Germinal center (tissue), 1 donor: ENCODE results near the gene ACTR3.
"Not testable (repeated sequence)": the region's sequence is repeated elsewhere in the genome, so short reads cannot be mapped to it uniquely, and the experiment has no call there.

Experiments
- DNase-seq: peaks from one replicate; pipeline ENCODE4 v3.0.0; 2012; ENCODE audit warnings: mixed read lengths, low spot score

The ACTR3 gene

DNA sequence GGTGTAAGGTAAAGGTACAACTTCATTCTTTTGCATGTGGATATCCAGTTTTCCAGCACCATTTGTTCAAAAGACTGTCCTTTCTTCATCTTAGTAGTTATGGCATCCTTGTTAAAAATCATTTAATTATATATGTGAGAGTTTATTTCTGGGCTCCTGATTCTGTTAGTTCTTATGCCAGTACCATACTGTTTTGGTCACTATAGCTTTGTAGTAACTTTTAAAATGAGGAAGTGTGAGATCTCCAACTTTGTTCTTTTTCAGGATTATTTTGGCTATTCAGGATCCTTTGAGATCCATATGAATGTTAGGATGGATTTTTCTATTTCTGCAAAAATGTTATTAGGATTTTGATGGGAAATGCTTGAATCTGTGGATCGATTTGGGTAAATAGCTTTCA, 16.8 kb downstream of the ACTR3 start:
- DNase-seq = no peak

DNA sequence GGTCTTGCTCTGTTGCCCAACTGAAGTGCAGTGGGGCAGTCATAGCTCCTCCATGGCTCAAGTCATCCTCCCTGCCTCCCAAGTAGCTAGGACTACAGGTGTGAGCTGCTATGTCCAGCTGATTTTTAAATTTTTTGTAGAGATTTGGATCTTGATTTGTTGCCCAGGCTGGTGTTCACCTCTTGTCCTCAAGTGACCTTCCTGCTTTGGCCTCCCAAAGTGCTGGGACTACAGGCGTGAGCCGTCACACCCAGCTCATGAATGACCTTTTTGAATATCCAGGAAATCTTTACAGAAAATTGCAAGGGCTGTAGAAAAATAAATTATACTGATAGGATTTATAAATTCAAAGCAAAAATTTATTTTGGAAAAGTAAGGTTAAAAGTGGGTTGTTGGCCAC, 17.4 kb downstream of the ACTR3 start:
- DNase-seq = no peak

DNA sequence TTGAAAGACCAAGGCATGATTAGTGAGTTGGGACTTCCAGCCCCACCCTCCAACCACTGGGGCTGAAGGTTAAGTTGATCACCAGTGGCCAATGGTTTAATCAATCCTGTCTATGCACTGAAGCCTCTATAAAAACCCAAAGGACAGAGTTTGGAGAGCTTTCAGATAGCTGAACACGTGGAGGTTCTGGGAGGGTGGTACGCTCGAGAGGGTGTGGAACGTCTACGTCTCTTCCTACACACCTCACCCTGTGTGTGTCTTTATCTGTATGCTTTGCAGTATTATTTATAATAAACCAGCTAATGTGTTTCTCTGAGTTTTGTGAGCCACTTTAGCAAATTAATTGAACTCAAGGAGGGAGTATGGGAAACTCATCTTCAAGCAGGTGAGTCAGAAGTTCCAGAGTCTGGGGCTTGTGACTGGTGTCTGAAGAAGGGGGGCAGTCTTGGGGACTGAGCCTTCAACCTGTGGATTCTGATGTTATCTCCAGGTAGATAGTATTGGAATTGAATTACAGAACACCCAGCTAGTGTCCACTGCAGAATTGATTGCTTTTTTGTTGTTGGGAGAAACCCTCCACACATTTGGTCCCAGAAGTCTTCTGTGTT, 20.3 kb downstream of the ACTR3 start:
- DNase-seq = no peak

DNA sequence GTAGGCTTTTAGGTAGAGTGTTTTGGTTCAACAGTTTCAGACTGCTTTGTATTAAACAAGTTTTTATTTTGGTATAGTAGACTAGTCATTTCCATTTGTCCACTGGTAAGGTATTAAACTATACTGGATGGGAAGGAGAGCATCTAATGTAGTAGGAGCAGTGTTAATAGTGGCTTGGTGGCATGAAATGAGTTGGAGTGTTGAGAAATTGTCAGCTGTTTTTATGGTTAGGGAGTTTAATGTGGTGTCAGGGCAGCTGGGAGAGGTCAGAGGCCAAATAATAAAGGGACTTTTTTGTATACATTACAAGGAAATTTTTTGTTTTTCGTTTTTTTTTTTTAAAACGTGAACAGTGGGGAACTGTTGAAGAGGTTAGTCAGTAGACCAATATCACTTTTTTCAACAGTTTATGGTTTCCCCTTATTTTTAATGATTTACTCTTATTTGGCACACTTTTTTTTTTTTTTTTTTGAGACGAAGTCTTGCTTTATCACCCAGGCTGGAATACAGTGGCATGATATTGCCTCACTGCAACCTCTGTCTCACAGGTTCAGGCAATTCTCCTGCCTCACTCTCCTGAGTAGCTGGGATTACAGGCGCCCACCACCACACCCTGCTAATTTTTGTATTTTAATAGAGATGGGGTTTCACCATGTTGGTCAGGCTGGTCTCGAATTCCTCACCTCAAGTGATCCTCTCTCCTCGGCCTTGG, 21.2 kb downstream of the ACTR3 start:
- DNase-seq = no peak

DNA sequence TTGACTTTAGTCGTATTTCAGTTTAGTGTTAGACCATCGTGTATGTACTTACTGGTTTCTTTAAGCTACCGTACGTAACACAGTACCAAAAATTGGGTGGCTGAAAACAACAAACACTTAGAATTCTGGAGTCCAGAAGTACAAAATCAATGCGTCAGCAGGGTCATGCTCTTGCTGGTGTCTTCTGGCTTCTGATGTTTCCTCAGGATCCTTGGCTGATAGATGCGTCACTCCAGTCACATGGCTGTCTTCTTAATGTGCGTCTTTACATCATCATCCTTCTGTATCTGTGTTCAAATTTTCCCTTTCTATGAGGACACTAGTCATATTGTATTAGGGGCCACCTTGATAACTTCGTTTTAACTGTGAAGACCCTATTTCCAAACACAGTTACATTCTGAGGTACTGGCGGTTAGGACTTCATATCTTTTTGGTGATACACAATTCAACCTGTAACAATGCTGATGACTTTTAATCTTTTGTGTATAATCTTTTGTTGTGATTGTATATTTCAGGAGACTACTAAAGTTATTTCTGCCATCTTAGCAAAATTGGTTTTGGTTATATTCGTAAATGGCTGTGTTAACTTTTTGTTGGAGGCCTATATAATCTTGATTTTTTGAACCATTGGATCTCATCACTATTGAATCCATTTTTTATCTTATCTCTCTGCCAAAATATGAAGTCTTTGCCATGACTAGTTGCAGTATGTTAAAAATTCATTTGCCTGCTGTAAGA, 25.4 kb downstream of the ACTR3 start:
- no peak for DNase-seq

DNA sequence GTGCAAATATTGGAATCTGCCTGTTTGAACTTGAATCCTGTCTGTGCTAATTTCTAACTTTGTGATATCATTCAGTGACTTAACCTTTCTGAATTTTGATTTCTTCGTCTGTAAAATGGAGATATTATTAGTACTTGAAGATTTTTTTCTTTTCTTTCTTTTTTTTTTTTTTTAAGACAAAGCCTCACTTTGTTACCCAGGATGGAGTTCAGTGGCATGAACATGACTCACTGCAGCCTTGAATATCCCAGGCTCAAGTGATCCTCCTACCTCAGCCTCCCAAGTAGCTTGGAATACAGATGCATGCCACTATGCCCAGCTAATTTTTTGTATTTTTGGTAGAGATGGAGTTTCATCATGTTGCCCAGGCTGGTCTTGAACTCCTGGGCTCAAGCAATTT, 28.3 kb downstream of the ACTR3 start:
- DNase-seq = no peak

DNA sequence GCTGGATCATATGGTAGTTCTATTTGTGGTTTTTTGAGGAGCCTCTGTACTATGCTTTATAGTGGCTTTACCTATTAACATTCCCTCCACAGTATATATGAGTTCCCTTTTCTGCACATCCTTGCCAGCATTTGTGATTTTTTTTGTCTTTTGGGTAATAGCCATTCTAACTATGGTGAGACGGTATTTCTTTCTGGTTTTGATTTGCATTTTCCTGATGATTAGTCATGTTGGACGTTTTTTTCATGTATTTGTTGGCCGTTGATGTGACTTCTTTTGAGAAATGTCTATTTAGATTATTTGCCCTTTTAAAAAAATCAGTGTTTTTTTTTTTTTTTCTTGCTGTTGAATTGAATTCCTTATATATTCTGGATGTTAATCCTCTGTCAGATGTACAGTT, 31.1 kb downstream of the ACTR3 start:
- no peak for DNase-seq

DNA sequence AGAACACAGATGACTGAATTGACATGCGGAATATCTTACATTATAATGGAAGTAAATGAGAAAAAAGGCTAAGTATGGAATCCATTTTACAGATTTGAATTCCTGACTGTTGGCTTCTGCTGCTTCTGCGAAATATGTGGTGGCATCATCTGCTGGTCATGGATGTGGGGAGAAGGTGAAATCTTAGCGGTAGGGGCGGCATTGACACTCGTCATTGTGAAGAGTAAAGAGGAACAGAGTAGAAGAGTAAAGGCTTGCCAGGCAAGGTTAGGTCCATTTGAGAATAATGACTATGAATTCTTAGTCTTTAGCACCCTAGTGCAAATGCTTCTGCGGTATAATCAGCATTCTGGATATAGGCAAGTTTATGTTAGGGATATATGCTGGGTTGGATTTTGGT, 32.4 kb downstream of the ACTR3 start:
- DNase-seq = no peak

DNA sequence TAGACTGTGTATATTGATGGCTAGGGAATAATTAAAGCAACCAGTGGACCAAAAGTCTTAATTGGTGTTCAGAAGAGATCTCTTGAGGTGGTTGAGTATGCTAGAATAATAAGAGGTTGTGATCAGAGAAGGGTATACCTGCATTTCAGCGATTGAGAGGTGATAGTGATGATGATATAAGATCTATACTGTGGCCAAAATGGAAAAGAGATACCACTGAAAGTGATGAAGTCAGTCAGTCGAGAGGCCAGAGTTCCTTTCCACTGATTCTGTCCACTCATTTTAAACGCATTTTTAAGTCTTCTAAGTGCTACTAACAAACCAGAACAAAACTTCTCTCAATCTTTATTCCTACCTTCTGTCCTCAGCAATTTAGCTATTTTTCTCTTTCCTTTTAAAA, 32.9 kb downstream of the ACTR3 start:
- DNase-seq = no peak

DNA sequence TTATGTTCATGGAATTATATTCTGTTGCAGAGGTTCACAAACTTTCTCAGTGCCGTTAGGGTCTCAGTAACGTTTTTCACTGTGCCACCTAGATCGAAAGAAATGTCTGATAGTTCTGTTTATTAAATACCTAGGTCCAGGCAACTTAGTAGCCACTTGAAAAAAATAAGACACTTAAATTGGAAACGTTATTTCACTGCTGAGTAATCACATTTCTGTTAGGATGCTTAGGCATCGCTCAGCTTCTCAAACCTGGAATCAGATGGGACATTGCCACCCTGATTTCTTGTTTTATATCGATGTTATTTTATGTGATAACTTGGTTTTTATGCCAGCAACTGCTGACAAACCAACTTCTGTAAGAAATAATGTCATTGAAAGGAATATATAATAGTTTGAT, 36.0 kb downstream of the ACTR3 start:
- DNase-seq = no peak

DNA sequence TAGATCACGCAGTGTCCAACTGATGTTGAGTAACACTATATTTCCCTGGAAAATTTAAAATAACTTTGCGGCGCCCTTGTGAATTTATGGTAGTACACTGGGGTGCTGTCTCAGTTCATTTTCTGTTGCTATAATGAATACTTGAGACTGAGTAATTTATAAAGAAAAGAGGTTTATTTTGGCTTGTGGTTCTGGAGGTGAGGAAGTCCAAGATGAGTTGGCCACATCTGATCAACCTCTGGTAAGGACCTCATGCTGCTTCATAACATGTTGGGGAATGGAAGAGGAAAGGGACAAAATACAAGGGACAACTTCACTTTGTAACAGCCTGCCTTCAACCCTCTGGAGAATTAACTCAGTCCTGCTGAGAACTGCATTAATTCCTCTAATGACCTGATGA, 36.4 kb downstream of the ACTR3 start:
- DNase-seq = no peak

DNA sequence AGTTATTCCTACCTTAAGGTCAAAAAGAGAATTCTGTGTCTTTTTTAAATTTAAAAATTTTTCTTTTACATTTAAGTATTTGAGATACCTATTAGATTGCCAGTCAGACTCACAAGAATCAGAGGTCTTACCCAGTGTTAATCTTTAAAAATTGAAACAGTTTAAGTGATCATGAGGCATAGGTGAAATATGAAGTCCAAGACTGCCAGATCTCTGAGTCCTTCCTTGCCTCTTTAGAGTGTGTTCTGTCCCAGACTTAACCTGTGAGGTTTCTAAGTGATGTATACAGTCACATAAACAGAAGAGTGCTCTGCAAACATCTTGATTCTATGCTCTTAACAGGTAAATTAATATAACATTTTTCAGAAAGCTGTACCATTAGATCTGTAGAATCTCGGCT, 40.6 kb downstream of the ACTR3 start:
- DNase-seq = no peak

DNA sequence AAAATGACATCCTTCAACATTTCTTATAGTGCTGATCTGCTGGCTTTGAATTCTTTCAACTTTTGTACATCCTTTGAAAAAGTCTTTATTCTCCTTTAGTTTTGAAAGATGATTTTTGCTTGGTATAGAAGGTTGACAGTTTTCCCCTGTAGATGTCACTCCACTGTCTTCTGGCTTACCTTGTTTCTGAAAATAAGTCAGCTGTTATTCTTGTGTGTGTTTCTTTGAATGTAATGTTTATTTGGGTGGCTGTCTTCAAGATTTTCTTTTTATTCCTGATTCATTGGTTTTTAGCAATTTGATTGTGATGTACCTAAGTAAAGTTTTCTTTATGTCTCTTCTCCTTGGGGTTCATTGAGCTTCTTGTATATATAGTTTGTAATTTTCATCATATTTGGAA, 47.6 kb downstream of the ACTR3 start:
- no peak for DNase-seq

DNA sequence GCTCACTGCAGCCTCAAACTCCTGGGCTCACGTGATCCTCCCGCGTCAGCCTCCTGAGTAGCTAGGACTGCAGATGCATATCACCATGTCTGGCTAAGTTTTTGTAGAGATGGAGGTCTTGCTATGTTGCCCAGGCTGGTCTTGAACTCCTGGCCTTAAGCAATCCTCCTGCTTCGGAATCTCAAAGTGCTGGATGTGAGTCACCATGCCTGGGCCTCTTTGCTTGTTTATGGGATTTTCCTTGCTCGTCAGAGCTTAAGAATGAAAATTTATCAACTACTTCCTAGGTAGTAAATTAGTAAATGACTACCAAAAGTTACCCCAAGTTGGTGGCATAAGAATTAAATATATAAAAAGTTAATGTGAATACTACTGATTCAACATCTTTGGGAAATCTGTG, 51.0 kb downstream of the ACTR3 start:
- DNase-seq = no peak

DNA sequence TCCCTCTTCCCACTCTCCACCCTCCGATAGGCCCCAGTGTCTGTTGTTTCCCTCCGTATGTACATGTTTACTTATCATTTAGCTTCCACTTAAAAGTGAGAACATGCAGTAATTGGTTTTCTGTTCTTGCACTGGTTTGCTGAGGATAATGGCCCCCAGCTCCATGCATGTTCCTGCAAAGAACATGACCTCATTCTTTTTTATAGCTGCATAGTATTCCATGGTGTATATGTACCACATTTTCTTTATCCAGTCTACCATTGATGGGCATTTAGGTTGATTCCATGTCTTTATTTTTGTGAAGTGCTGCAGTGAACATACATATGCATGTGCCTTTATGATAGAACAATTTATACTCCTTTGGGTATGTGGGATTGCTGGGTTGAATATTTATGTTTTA, 55.9 kb downstream of the ACTR3 start:
- DNase-seq = not testable (repeated sequence)

DNA sequence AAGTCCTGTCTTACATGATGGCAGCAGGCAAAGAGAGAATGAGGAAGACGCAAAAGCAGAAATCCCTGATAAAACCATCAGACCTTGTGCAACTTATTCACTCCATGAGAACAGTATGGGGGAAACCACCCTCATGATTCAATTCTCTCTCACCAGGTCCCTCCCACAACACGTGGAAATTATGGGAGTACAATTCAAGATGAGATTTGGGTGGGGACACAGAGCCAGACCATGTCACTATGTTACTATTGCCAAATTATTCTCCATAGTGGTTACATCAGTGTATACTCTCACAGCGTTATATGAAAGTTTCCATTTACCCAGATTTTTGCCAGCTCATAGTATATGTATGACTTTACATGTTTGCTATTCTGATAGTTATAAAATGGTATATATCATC, 61.0 kb downstream of the ACTR3 start:
- not testable (repeated sequence) for DNase-seq

DNA sequence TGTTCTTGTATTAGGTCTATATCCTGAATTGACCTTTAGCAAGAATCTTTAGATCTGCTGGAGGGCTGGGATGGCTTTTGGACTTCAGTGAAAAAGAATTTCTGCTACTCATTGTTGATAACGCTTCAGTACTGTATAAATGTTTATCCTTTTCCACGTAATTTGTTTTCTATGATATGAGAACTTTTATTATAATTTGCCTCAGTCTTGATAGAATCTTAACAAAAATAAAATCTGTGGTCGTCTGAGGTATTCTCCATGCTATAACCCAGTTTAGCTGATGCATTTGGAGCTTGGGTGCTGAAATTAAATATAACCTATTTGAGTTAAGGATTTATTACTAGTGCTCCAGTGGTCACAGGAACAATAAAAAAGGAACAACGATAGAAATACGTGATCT, 71.1 kb downstream of the ACTR3 start:
- DNase-seq = no peak

DNA sequence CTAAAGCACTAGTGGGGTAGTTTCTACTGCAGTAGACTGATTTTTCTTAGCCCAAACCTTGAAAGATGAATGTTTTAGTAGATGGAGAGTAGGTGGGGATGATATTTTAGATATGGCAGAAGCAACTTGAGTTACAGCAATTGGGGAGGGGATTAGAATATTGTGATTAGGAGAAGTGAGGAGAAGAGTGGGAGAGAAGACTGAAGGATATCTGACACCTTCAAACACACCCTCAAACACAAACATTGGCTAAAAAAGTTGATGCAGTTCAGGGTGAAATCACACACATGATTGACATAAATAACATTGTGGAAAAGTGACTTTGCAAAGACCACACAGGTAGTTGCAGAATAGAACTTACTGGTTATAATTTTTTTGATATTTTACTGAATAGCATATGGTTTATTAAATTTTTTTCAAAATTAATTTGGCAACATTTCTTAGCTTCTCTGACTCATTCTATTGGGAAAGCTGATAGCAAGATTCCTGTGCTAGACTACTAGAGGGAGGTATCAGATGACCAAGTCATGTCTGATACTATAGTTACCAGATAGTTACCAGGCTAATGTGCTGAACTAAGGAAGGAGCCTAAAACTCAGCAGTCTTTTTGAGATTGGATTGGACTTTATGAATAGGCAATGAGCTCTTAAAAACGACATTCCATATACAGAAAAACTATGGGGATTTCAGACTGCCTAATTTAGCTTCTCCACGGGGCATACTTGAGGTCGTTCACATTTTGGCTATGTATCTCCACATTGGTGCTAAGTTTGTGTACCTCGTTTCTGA, 73.0 kb downstream of the ACTR3 start:
- DNase-seq = no peak

DNA sequence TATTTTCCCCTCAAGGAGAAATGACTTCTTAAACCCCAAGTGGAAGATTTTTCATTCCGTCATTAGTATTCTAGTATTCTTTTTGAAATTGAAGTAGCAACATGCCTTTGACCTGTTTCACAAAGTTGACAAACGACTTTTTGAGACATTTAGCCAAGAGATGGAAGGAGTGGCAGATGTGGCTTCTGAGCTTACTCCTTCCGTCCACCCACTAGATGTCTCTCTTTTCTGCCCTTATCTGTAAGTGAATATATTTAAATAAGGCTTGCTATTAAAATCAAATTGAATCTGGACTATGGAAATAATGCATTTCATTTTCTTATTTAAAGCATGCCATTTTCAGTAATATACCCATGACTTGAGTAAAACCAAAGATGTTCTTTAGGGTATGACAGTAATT, 74.1 kb downstream of the ACTR3 start:
- DNase-seq = no peak

DNA sequence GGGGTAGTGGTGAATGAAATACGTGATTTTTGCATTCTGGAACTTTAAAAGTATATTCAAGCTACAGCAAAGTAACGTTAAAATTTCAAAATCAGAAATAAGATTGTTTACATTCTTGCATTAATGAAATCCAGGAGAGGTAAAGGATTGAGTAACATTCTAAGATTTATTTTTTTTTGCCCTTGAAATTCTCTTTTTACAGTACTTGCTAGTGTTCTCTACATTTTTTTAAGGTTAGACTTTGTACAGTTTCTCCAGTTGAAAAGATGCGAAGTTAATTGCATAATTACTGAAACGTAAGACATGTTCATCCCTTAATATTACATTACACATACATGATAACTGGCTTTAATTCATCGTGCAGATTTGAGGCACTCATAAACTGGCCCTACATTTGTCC, 74.5 kb downstream of the ACTR3 start:
- DNase-seq = no peak

DNA sequence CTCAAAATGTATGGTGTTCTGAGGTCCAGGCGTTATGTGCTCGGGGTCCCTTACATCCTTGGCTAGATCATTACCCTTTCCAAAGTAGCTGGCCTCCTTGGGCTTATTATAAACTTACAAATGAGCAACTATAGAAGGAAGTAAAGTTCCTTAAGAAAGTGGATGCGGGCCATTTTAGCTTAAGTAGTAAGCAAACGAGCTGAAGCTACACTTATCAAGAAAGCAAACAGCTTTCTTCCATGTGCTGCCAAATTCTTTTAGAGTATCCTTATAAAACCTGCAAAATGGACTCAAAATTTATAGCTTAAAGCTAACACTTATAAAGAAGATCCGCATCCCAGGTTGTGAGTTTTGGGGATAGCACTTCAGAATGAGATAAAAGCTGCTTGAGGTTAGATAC, 75.3 kb downstream of the ACTR3 start:
- DNase-seq = no peak

DNA sequence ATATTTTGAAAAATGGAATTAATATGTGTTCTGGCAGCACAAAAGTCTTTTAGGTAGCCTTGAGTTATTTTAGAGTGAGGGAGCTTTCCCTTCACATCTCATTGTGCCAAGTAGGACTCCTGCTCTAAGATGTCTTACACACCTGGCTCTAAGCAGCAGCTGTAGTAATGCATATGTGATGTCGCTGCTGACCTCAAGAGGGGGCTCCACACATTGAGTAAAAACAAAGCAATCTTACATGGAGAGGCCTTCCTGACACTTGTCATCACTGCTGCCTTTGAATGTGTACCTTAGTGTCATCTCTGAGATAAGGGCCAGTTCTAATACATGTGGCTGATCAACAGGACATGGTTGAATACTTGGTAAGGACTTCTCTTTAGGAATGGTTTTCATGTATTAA, 75.8 kb downstream of the ACTR3 start:
- DNase-seq = no peak

DNA sequence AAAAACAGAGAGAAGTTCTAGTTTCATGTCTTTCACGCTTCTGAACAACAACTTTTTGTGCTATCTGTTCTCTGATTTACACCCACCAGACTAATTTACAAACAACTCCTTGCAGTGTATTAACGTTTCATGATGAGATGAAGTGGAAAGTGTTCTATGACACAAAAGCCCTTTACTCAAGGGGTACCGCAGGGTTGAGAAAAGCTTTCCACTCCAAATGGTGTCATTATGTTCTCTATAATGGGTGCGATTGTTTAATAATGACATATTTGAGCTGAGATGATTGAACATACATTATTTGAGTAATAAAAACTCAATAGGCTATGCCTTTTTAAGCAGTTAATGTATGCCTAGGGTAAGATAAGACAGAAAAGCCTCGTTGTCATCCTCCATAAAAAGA, 76.3 kb downstream of the ACTR3 start:
- DNase-seq = no peak
